Hindlimb muscle (tissue), 1 donor: ENCODE data around the gene CFH. TPM values are rescaled to one million over a fixed set of nuclear protein-coding genes. Genes with fewer than 3 reads are reported as not detected.
"Not testable (repeated sequence)": the region's sequence is repeated elsewhere in the genome, so short reads cannot be mapped to it uniquely, and the experiment has no call there.

ENCODE experiments used
- DNase-seq: peaks from one replicate; pipeline ENCODE4 v3.0.0-alpha.2; 2013
- polyA plus RNA-seq: library from polyadenylated mRNA; unstranded; fragments of 120-200 nt; gene quantifications from one replicate; pipeline ENCODE4 v1.2.1, GENCODE V29; 2013; ENCODE audit not compliant: insufficient read length

Gene CFH
- polyA plus RNA-seq, result 98.4 TPM

DNA sequence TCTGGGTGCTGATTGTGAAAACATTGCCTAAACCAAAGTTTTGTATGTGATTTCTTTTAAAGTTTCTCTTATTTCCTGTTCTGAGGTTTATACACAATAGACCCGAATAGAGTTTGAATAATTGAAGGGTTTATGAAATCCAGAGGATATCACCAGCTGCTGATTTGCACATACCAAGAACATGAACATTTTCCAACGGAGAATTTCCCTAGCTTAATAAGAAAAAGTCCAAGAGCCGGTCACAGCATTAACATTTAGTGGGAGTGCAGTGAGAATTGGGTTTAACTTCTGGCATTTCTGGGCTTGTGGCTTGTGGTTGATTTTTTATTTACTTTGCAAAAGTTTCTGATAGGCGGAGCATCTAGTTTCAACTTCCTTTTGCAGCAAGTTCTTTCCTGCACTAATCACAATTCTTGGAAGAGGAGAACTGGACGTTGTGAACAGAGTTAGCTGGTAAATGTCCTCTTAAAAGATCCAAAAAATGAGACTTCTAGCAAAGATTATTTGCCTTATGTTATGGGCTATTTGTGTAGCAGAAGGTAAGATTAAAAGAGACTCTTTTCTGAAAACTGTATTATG, at the start of gene CFH:
CFH (plus strand) TSS at position 407 of the 579 bp plus-strand sequence; CDS start at position 482, 75 bp downstream.
- peak; percentile 56 for DNase-seq

DNA sequence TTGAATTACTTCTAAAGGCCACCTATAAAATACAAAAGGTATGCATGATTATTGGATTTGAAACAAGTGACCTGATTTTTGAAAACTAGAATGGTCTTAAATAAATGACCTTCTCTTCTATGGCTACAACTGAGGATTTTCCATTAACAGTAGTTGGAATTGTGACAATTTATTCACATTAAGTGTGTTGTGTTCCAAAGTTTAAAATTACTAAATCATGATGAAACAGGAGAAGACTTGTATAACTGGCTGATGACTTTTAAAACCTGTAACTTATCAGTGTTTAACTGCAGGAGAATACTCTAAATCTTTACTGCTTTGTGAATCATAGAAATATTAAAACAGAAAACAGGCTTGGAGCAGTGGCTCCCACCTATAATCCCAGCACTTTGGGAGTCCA, 48.2 kb upstream of the CFH start:
- DNase-seq, result no peak

DNA sequence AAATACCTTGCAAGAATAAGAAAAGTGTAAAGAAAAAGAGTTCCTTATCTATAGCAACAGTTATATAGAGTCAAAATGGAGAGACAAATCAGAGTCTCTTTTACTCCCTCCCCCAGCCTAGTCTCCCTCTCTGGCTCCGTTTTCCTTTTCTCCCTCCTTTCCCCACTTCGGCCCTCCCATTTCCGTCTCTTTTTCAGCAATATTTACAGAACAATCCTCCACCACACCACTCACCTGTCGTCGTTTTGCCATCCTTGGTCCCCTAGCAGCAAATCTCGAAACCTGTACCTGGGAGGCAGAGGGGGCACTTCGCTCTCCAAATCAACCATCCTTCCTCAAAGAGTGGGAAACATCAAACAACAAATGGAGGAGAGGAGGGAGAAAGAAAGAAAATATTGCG, 43.9 kb upstream of the CFH start:
- peak; percentile 51 for DNase-seq

DNA sequence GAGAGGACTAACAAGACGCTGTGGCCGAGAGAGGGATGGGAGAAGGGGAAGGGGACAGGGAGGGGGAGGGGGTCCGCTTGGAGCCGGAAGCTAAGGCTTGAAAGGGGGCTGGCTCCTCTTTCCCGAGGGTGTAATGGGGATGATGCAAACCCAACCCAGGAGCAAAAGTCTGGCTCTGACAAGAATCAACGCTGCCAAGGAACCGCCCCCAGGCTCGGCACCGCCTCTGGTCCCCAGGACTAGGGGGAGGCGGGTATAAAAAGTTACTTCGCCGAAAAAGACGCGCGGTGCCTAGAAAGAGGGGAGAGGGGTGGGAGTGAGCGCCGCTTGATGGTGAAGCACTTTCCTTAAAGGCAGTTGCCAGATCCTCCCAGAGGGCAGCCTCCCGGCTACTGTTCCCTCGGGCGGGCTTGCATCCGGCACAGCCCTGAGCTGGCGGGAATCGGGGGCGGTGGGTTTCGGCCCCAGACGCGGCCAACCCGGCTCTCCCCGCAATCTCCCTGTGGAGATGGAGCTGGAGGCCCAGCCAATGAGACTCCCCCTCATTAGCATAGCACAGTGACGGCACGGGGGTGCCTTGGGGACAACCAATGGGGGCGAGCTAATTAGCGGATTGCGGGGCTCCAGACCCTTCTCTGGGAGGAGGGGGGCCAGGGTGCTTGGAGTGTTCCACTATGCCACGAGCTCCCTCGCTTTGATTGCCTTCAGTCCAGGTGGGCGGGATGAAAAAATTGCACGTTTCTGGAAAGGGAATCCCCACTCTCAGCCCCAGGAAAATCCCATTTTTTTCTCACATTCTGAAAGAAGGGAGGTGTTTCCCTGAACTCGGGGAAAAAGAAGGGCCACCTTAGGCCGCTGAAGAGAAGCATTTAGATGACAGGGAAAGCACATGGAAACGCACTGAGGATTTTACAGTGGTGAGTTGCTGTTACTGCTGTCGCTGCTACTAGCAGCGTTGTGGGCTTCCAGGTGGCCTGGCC, 43.2 kb upstream of the CFH start, which contains the start of gene KCNT2:
KCNT2 (minus strand) TSS at position 51 of the 980 bp plus-strand sequence. CDS start 131 bp downstream, outside the sequence.
- DNase-seq, result peak; percentile 80

DNA sequence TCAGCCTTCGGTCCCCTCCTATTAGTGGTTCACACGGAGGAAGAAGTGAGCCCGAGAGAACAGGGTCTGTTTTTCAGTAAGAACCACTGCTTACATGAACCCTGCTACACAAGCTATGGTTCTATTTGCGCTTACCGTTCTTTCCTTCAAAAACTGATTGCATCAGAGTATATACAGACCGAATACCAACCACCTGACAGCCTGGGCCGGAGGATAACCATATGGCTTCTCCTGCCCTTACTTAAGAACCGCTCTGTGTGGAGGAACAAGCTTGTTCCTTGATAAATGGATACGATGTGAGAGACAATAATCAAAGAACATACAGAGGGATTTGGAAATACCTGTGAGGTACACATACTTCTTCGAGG, 42.5 kb upstream of the CFH start:
- DNase-seq, result no peak

DNA sequence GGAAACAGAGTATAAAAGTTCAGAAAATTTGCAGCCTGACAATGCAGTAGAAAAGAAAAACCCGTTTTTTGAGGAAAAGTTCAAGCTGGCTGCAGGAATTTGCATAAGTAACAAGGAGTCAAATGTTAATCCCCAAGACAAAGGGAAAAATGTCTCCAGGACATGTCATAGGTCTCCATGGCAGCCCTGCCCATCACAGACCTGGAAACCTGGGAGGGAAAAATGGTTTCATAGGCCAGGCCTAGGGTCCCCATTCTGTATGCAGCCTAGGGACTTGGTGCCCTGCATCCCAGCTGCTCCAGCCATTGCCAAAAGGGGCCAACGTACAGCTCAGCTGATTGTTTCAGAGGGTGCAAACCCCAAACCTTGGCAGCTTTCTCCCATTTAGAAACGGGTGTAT, 40.0 kb upstream of the CFH start:
- no peak for DNase-seq

DNA sequence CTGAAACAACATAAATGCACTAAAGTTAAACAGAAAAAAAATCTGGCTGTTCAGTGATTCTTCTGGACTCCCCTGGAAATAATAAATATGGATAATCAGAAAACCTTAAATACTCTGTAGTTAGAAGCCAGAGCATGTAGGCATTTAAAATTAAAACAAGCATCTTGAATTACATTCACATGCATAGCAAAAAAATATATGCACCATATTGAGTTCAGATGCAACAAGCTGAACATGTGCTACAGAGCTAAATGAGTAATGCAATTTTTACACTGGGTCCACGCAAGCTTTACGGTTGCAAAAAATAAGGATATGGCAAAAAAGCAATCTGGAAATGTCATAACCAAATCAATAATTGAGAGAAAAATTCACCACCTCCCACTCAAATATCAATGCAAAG, 32.1 kb upstream of the CFH start:
- no peak for DNase-seq

DNA sequence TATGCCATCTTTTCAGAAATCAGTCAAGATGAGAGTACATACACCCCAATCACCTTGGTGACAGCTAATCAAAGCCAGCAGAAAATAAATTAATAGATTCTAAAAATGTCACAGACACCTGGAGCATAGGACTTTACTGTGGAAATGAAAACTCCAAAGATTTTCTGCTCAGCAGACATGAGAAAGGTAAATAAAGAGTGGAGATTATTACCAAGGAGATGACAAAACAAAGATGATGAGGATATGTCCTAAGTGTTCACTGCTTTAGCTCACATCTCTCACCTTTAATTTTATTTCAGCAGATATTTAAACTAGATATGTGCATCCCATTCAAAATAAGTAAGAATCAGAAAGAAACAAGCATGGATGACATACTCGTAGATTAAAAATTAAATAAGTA, 28.8 kb upstream of the CFH start:
- no peak for DNase-seq

DNA sequence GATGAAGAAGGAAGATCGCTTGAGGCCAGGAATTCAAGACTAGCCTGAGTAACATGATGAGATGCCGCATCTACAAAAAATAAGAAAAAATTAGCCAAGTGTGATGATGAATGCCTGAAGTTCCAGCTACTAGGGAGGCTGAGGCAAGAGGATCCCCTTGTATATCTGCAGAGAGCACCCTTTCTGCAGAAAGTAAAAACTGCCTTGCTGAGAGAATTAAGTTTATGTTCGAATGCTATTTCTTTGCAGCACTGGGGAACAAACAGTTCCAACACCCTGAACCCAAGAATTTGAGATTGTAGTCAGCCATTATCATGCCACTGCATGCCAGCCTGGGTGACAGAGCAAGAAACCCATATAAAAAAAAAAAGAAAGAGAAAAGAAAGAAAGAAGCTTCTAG, 23.0 kb upstream of the CFH start:
- DNase-seq, result no peak

DNA sequence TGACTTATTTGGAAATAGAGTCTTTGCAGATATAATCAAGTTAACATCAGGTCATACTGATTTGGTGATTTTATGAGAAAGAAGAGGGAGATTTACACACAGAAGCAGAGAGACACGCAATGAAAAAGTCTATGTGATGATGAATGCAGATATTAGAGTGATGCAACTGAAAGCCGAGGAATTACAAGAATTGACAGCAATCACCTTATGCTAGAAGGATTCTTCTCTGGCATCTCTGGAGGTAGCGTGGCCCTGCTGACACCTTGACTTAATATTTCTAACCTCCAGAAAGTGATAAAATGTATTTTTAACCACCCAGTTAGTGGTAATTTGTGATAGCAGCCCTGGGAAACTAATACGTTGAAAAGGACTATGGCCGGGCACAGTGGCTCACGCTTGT, 14.2 kb upstream of the CFH start:
- DNase-seq, result no peak

DNA sequence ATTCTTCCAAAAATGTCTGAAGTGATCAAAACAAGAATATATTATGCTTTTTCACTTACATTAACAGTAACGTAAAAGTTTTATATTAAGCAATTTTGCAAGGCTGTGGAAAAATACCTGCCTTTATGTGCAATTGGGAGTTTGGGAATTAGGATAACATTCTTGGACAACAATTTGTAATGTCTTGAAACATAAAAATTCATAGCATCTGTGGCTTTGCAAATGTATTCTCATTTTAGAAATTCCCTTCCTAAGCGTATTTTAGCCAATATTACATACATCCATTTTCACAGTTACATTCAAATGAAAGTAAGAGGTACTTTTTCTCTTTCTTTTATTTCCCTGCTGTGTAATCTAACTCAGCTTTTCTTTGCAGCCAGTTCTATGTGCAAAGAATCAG, 13.4 kb upstream of the CFH start:
- DNase-seq, result no peak

DNA sequence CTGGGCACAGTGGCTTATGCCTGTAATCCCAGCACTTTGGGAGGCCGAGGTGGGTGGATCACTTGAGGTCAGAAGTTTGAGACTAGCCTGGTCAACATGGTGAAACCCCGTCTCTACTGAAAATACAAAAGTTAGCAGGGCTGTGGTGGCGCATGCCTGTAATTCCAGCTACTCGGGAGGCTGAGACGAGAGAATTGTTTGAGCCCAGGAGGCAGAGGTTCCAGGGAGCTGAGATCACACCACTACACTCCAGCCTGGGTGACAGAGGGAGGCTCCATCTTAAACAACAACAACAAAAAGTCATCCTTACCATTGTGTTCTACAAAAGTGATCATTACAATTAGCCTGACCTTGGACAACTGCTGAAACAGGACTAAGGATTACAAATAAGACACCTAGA, 12.6 kb upstream of the CFH start:
- DNase-seq, result not testable (repeated sequence)

DNA sequence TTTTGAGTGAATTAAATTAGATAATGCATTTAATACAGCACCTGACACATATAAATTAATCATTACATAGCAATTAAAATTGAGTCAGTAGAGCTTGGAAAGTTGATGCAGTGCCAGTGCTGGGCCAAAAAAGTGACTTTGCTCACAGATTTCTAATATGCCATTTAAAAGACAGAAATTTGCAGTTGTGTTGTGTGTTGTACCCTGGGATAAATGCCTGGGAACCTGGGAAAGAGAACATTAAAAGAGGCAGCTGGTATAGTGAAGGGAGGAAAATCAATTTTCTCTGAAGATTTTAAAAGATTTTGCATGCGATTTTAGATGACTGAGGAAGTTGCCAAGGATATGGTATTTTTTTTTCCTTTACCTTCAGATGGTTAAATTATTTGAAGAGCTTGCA, 10.9 kb upstream of the CFH start:
- DNase-seq, result no peak

DNA sequence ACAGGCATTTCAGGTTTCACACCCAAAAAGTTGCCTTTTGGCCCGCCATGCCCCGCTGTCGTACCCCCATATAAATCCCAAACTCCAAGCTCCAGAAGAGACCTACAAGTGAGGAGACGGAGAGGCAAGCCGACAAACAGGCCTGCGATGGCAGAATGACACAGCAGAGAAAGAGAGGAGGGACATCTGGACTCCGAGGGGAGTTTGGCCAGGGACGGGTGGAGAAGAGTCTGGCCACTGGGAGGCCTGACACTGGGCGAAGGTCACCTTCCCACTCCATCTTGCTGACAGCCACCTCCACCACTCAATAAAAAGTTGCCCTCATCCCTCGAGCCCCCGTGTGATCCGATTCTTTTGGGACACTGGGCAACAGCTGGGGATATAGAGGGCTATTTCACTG, 1.9 kb upstream of the CFH start:
- DNase-seq, result no peak

DNA sequence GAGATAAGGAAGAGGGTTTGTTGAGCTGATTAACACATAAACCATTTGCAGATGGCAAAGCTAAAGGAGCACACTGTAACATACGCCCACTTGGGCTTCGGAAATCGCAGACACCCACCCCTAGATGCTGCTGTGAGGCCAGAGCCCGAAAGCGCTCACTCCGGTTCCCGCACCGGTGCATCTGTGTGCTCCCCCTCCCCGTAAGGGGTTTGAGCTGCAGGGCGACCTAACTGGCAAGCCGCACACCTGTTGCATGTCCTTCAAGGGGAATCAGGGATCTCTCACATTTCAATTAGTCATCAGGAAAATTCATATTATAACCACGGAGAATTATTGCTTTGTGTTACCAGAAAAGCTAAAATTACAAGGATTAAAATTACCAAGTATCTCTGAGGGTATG, 1.4 kb upstream of the CFH start:
- DNase-seq, result no peak

DNA sequence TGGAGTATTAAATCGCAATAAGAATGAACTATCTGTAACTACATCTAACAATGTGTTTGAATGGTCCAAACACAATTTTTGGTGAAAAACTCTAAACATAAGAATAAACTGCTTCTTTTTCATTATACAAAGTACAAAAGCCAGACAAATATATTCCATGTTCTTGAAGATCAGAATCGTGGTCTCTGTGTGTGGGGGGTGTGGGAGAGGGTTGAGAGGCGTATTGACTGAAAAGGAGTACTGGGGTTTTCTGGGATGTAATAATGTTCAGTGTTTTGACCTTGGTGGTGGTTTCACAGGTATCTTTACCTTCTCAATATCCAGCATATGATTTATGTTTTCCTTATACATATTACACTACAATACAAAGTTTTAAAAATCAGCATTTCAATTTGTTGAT, 764 bp upstream of the CFH start:
- no peak for DNase-seq

DNA sequence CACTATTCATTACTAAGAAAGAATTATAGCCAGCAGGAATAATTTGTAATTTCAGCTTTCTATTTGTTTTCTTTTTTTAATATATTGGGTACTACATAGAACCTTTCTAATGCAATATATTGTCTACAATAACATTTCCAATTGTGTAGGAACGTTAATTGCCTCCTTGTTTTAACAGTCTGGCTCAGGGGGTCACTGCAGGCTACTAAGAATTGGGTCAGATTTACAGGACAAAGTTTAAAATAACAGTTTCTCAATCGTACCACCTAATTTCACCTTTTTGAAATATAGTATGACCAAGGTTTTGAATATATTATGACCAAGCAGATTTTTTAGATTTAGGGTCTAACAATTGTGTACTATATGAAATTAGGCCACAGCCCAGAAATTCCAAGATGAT, 2.4 kb downstream of the CFH start:
- no peak for DNase-seq

DNA sequence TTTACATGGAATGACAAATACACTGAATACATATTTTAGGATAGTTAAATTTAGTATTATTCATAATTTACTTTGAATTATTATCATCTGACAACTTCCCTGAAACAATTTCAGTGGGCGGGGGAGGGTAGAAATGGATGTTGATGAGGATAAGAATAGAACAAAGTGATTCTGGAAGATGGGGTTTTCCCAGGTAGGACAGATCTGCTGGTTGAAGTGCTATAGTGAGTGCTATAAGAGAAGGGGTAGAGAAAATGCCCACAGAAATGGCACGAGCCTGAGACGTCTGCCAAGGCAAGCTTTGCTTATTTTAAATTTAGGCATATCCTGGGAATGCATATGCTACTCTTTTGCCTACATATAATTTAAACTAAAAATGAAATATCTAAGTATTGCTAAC, 3.2 kb downstream of the CFH start:
- DNase-seq, result no peak

DNA sequence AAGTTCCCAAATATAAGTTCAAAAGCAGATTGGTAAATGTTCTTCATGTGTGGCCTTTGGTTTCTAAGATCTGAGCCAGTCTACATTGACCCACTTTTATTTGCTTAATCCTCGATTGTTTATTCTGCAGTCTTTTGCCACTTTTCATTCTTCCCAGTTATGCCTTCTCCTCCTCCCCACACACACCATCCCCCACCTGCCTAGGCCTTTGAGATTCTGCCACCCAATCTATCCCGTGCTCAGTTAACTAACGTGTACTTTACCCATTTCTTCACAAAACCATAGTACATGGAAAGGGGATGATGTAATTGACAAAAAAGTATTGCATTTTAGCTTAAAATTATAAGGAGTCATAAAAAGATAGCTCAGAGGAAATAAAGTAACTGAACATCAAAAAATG, 3.7 kb downstream of the CFH start:
- no peak for DNase-seq

DNA sequence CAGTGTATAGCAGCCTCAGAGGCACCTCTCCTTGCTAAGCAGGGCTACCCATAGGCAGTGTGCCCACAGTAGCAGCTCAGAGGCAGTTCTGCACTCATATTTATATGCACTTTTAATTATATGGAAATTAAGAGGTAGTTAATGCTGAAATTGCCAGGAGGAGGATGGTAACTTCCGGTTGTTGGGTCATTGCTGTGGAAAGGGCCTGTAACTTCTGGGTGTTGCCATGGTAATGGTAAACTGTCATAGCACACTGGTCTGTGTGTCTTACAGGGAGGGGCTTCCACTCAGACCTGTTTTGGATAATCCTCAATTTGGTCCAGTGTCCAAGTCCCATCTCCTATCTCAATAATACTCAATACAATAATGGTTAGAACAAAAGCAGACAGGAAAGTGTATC, 7.6 kb downstream of the CFH start:
- no peak for DNase-seq

DNA sequence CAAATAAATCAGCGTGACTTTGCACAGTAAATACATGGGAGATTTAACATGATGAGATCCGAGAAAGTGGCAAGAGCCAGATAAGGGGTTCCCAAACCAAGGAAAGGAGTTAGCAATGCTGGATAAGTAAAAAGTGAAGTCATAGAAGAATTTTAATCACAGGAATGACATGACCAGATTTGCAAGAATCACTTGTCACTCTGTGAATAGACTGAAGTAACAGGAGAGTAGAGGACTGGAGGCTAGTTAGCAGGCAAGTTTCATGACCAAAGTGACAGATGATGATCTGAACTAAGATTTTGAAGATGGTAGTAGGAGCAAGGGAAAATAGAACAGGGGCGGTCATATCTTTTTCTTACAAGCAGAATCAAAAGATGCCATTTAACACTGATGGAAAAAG, 8.4 kb downstream of the CFH start:
- DNase-seq, result no peak

DNA sequence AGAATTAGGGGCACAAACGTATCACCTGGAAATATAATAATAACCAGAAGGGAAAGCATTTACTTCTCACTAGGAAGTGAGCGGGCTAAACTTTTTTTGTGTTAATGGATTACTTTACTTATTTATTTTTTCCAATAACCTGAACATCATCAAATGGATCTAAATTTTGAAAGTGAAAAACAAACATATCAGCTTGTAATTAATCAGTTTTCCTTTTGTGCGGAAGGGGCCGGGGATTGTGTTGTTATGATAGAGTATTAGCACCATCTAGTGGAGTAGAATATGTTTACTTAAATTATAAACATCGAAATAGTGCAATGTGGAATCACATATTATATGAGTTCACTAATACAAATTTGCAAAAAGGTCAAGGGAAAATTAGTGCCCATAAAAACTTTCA, 9.0 kb downstream of the CFH start:
- no peak for DNase-seq

DNA sequence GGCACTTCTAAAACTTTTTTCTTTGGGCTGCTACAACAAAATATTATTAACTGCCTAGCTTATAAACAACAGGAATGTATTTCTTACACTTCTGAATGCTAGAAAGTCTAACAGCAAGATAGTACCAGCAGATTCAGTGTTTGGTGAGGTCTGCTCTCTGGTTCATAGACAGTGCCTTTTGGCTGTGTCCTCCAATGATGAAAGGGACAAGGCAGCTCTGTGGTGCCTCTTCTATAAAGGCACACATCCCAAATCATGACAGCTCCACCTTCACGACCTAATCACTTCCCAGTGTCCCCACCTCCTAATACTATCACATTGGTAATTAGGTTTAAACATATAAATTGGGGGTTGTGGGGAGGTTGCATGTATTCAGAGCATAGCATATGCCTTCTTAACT, 9.5 kb downstream of the CFH start:
- no peak for DNase-seq

DNA sequence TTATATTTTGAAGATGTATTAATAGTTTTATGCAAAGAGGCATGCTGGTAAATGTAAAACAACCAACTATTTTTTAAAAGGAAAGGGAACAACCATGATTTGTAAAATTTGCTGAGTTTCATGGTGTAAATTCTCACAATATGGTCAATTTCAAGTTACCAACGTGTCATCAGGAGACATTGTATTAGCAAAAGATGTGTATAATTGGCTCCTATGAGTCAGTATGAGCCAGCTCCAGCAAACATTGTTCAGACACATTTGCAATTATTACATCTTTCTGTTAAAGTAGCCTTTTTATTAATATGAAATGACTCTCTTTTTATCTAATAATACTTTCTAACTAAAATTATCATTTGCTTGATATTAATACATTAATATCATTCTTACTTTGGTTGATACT, 15.3 kb downstream of the CFH start:
- DNase-seq, result no peak
